HepG2 (cell line): ENCODE data around the gene TMEM127. TPM values are rescaled to one million over a fixed set of nuclear protein-coding genes. Genes with fewer than 3 reads are reported as not detected.
A peak's percentile ranks its signal among the peaks of the same experiment; 100 is the strongest.

Source experiments
- CENPT ChIP-seq: sonication (generic); formaldehyde crosslinking; IDR thresholded peaks from 2 replicates; pipeline ENCODE4 v1.8.0; 2022; ENCODE audit warnings: low read depth, mild to moderate bottlenecking, moderate library complexity, missing genetic modification reagents
- GTF3A ChIP-seq: sonication (generic); formaldehyde crosslinking; conservative IDR thresholded peaks from 2 replicates; pipeline ENCODE4 v1.4.0; 2020; ENCODE audit warnings: mild to moderate bottlenecking, missing genetic modification reagents
- HBP1 ChIP-seq: IDR thresholded peaks from 2 replicates; pipeline ENCODE4 v1.6.1; 2016; ENCODE audit warnings: low read depth, control low read depth
- HDAC1 ChIP-seq: sonication (generic); formaldehyde crosslinking; IDR thresholded peaks from 2 replicates; pipeline ENCODE4 v1.5.1; 2020; ENCODE audit warnings: mild to moderate bottlenecking, missing genetic modification reagents
- HMGXB4 ChIP-seq, 2 experiments: sonication (generic) in 1 of 2; formaldehyde crosslinking in 1 of 2; IDR thresholded peaks; 2 replicates each; pipeline versions ENCODE4 v1.4.0 to v1.6.1; 2018 to 2020; ENCODE audit warnings: missing genetic modification reagents in 2 of 2, borderline replicate concordance in 1 of 2, low read depth in 1 of 2, mild to moderate bottlenecking in 1 of 2, missing biosample characterization in 1 of 2
- NFE2L1 ChIP-seq: sonication (generic); formaldehyde crosslinking; IDR thresholded peaks from 2 replicates; pipeline ENCODE4 v1.4.0; 2020; ENCODE audit warnings: missing genetic modification reagents, mild to moderate bottlenecking, borderline replicate concordance
- NR2F6 ChIP-seq, 2 experiments: IDR thresholded peaks; 2 replicates each; pipeline ENCODE4 v1.6.1; 2016; ENCODE audit warnings: antibody characterized with exemption in 1 of 2, mild to moderate bottlenecking in 1 of 2
- PAX8 ChIP-seq: sonication (generic); formaldehyde crosslinking; IDR thresholded peaks from 2 replicates; pipeline ENCODE4 v1.8.0; 2022; ENCODE audit warnings: mild to moderate bottlenecking, missing genetic modification reagents, borderline replicate concordance
- SAP130 ChIP-seq: IDR thresholded peaks from 2 replicates; pipeline ENCODE4 v1.6.1; 2016; ENCODE audit warnings: low read depth
- SIN3A ChIP-seq: IDR thresholded peaks from 2 replicates; pipeline ENCODE4 v1.6.1; 2011; ENCODE audit warnings: low read depth, mild to moderate bottlenecking, control low read depth, low read length, borderline replicate concordance
- SMC3 ChIP-seq: IDR thresholded peaks from 2 replicates; pipeline ENCODE4 v1.6.1; 2011; ENCODE audit warnings: low read length, improper control_type of control experiment
- TRIM24 ChIP-seq: sonication (generic); formaldehyde crosslinking; IDR thresholded peaks from 2 replicates; pipeline ENCODE4 v1.8.0; 2022; ENCODE audit warnings: mild to moderate bottlenecking, missing genetic modification reagents
- ZNF12 ChIP-seq: sonication (generic); formaldehyde crosslinking; IDR thresholded peaks from 2 replicates; pipeline ENCODE4 v1.5.0; 2020; ENCODE audit warnings: missing genetic modification reagents
- ZNF317 ChIP-seq: sonication (generic); formaldehyde crosslinking; IDR thresholded peaks from 2 replicates; pipeline ENCODE4 v1.5.0; 2020; ENCODE audit warnings: mild to moderate bottlenecking, missing genetic modification reagents
- ZNF646 ChIP-seq: sonication (generic); formaldehyde crosslinking; IDR thresholded peaks from 2 replicates; pipeline ENCODE4 v1.9.0; 2021; ENCODE audit warnings: mild to moderate bottlenecking, missing genetic modification reagents
- ZNF691 ChIP-seq: sonication (generic); formaldehyde crosslinking; IDR thresholded peaks from 2 replicates; pipeline ENCODE4 v1.4.0; 2020; ENCODE audit warnings: missing genetic modification reagents, low read depth, mild to moderate bottlenecking, borderline replicate concordance
- ZNF878 ChIP-seq: sonication (generic); formaldehyde crosslinking; IDR thresholded peaks from 2 replicates; pipeline ENCODE4 v1.8.1; 2023; ENCODE audit warnings: mild to moderate bottlenecking, missing genetic modification reagents, moderate library complexity
- polyA plus RNA-seq, 8 experiments: library from polyadenylated mRNA; depleted of rRNA in 3 of 8; stranded (reverse) in 7 of 8; unstranded in 1 of 8; fragments of >200 nt; fragmentation: Illumina TruSeq in 4 of 8; extraction: Trizol in 4 of 8; gene quantifications; 2 replicates each; pipeline versions ENCODE4 v1.2.1 to v1.2.3, GENCODE V29; 2011 to 2016; ENCODE audit warnings: low read depth in 4 of 8, missing spikeins in 1 of 8, mixed read lengths in 1 of 8; ENCODE audit not compliant: insufficient read depth in 1 of 8
- total RNA-seq, 5 experiments: library from RNA; depleted of rRNA; stranded (reverse); fragments of >200 nt; fragmentation: Illumina TruSeq; extraction: Trizol; gene quantifications; 2 replicates each; pipeline ENCODE4 v1.2.3, GENCODE V29; 2016; ENCODE audit warnings: low read depth in 1 of 5

The TMEM127 gene
- total and polyA plus RNA-seq, 2 of the 13 experiments (the other 11 are each of a cell fraction or from before 2014, with no cell fraction given): 21.5 to 33.9 TPM

GRCh38 chr2:96267159-96267971 lies 1.6 kb upstream of the TMEM127 start (continued):
- peak in 1 of 2 experiments; percentile 57; a peak in 1 of 4 replicates for TF ChIP-seq HMGXB4 (CRISPR knock-in tag; IDR thresholded peaks at IDR 0.05; ENCODE audit: borderline replicate concordance in 1 of 2, low read depth in 1 of 2)
- TF ChIP-seq PAX8: no peak
- TF ChIP-seq TRIM24 (CRISPR knock-in tag): no peak
- peak; percentile 46; the same call in 1 of the 2 replicates for TF ChIP-seq HBP1 (CRISPR knock-in tag)
- TF ChIP-seq SIN3A: peak; percentile 60; the same call in 1 of the 2 replicates
- TF ChIP-seq ZNF878 (CRISPR knock-in tag): no peak
- TF ChIP-seq NR2F6 (IDR thresholded peaks at IDR 0.05): no peak
- peak; percentile 37; the same call in 1 of the 2 replicates for TF ChIP-seq NR2F6 (CRISPR knock-in tag; IDR thresholded peaks at IDR 0.05)
- TF ChIP-seq SAP130: peak; percentile 51; the same call in 1 of the 2 replicates
- no peak for TF ChIP-seq CENPT (CRISPR knock-in tag)
- TF ChIP-seq SMC3: peak; percentile 63
- TF ChIP-seq HDAC1 (CRISPR knock-in tag): no peak
- no peak for TF ChIP-seq ZNF646
- peak; percentile 43; the same call in 1 of the 2 replicates for TF ChIP-seq ZNF691 (CRISPR knock-in tag)
- TF ChIP-seq ZNF12: no peak
- no peak for TF ChIP-seq ZNF317 (CRISPR knock-in tag)
- TF ChIP-seq NFE2L1: no peak
- TF ChIP-seq GTF3A (CRISPR knock-in tag): no peak
